GM12892 (cell line): ENCODE results near the gene PAQR3.

Experiments
- POLR2A ChIP-seq: IDR thresholded peaks from 2 replicates; pipeline ENCODE4 v1.6.1; 2011; ENCODE audit warnings: low read depth, low read length, control low read depth
- POLR2AphosphoS5 ChIP-seq: IDR thresholded peaks from 2 replicates; pipeline ENCODE4 v1.6.1; 2011; ENCODE audit warnings: low read depth, low read length, control low read depth
- TAF1 ChIP-seq: IDR thresholded peaks from 2 replicates; pipeline ENCODE4 v1.6.1; 2011; ENCODE audit warnings: low read depth, mild to moderate bottlenecking, control low read depth, low read length, borderline replicate concordance

- TF ChIP-seq POLR2A = peak; percentile 75; the same call in 1 of the 2 replicates
- no peak for TF ChIP-seq POLR2AphosphoS5
- no peak for TF ChIP-seq TAF1
Measured at GRCh38 chr4:78938868-78939666, at the start of gene PAQR3.
